ENCODE measurements around the gene CACNA1B.
A peak's percentile ranks its signal among the peaks of the same experiment; 100 is the strongest.
"Not testable (repeated sequence)": the region's sequence is repeated elsewhere in the genome, so short reads cannot be mapped to it uniquely, and the experiment has no call there.

Gene CACNA1B

DNA sequence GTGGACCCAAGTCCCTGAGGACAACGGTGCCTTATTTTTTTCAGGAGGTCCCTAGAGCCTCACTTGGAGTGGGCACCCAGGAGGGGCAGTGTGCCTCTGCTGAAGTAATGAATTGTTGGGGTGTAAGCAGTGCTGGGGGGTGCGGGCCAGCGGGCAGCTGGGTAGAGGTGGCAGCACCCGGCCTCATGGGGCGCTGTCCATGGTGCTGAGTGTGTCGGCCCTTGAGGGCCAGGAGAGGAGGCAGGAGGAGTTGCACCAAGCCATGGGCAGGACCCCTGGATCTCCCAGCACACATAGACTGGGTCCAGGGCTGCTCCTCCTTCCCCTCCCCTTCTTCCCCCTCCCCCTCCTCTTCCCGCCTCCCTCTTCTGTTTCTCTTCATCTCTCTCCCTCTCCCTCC lies 7.0 kb downstream of the CACNA1B start:
- not testable (repeated sequence) for FAIRE-seq; DNase-seq (ENCODE audit: insufficient read length, low spot score)

GRCh38 chr9:137885121-137885520 lies 7.5 kb downstream of the CACNA1B start:
- DNase-seq (ENCODE audit: insufficient read length, low spot score); FAIRE-seq: not testable (repeated sequence)

DNA sequence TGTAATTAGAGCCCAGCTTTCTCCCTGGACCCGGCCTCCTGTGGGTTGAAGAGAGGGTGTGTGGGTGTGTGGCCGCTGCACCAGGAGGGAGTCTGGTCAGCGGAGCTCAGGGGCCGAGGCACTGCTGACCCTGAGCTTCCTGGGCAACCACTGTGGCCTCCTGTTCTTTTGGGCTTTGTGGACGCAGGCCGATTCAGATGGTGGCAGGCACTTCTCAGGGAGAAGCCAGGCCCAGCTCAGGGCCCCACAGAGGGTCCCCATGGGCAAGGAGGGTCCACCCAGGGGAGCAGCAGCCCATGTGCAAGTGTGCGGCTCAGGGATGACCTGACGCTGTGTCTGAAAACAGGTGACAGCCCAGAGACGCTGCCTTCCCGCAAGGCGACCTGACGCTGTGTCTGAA lies 11.0 kb downstream of the CACNA1B start:
- FAIRE-seq; DNase-seq (ENCODE audit: insufficient read length, low spot score): not testable (repeated sequence)

DNA sequence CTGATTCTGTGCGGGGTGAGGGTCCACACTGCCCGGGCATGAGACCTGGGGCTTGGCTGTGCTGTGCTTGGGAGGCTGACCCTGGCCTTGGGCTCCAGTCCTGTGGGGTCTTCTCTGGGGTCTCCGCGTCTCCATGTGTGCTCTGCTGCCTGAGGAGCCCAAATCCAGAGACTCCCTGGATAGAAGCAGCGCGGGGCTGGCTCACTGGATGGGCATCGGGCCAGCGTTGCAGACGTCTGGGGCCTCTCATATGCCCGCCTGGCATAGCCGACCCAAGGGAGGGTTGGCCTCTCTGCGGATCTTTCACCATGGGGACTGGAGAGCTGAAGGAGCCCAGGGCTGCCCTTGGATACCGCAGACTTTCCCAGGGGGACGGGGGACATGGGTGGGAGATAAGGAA lies 12.4 kb downstream of the CACNA1B start:
- DNase-seq (ENCODE audit: insufficient read length, low spot score); FAIRE-seq: not testable (repeated sequence)

DNA sequence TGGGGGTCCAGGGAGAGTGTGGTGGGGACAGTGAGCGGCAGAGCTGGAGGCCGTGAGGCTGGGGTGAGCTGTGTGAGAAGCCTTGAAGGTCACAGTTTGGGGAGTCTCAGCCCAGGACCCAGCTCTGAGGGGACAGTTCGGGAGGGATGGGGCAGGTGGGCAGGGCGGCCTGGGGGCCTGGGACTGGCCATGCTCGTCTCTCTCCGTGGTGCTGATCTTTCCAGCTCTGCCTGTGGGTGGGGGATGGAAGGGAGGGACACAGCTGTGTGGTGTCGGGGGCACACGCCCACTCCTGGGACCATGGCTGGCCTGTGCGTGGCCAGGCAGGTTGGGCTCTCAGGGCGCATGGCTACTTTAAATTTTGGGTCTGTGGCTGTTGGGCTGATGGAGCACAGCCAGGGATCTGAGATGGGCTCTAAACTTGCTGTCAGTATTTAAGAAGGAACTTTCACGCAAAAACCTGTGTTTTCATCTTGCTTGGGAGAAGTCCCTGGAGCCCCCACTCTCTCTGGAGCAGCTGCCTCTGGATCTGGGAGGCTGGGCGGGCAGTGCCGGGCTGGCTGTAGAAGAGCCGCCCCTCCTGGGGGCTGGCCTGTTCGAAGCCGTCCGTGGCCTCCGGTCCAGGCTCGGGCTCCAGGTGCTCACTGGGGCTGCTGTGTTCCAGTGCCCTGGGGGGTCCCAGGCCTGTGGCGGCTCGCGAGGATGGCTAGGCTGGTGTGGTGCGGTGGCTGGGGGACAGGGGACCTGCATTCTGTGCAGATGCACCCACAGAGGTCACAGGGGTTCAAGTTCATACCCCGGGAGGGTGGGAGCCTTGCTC lies 13.4 kb downstream of the CACNA1B start:
- peak; percentile 31 for FAIRE-seq
- DNase-seq (ENCODE audit: insufficient read length, low spot score), result not testable (repeated sequence)

DNA sequence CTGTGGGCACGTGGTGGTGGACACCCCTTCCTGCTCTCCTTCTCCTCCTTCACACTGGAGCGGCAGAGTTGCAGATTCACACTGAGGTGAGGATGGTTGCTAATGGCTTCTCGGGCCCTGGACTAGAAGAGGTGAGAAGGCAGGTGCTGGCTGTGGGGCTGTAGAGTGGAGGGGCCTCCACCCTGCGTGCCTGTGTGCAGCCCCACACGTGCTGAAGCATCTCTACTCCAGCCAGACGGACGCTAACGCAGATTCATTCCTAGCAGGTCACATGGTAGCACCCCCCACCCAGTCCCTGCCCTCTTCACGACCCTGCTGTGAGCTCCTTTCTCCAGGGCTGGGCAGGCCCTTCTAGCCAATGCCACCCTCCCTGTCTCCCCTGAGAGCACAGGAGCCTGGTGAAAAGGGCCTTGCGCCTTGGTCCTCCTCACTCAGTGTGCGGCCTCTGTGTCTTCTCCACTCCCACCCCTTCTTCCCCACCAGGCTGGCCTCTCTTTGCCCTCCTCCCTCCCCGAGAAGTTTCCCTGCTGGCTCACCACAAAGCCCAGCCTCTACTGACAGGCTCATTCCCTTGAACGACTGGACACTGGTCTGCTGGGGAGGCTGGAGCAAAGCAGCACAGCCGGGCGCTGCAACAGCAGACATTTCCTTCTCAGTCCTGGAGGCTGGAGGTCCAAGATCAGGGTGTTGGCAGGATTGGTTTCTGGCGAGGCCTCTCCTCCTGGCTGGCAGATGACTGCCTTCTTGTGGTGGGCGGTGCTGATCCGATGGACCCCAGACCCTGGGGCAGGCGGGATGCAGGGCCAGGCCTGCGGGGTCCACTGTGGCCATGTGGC lies 14.2 kb downstream of the CACNA1B start:
- no peak for FAIRE-seq
- DNase-seq (ENCODE audit: insufficient read length, low spot score), result no peak

GRCh38 chr9:137892424-137893191 lies 15.0 kb downstream of the CACNA1B start:
- DNase-seq (ENCODE audit: insufficient read length, low spot score) (no peak), FAIRE-seq (no peak)

- FAIRE-seq (no peak), DNase-seq (ENCODE audit: insufficient read length, low spot score) (no peak)
Observed at GRCh38 chr9:137893670-137894069, 16.1 kb downstream of the CACNA1B start.

DNA sequence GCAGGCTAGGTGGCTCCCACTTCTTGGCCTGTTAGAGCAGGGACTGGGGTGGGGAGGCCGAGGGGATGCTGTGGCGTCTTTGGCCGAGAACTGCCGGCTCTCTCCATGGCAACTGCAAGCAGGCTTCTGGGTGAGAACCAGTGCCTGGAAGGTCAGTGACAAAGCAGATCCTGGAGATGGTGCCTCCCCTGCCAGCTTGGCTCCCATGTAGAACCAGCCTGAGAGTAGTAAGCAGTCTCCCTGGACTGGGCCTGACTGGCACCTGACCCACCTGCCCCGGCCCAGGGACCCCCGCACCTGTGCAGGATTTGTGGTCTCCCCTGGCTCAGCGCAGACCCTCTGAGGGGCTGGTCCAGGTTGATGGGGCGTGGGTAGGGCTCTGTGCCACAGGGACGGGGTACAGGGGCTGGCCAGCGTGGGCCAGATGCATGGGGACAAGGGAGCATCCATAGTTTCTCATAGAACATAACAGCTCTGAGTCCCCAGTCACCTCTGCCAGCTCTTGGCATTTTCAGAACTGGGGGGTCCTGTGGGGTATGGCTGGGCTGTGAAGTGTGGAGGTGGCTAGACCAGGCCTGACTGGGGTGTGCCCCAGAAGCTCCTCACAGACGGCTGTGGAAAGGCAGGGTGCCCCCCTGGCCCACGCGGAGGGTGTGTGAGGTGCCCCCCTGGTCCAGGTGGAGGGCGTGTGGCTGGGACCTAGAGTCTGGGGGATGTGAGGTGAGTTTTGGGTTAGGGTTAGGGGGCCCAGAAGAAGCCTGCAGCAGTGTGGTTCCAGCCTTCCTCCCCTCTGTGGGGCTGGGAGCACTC lies 22.2 kb downstream of the CACNA1B start:
- no peak for FAIRE-seq
- no peak for DNase-seq (ENCODE audit: insufficient read length, low spot score)

- no peak for DNase-seq (ENCODE audit: insufficient read length, low spot score)
Observed at GRCh38 chr9:137900584-137901310, 23.2 kb downstream of the CACNA1B start.

GRCh38 chr9:137902646-137903045 lies 25.1 kb downstream of the CACNA1B start:
- DNase-seq (ENCODE audit: insufficient read length, low spot score) (no peak), FAIRE-seq (no peak)

More at GRCh38 chr9:137900584-137901310, 23.2 kb downstream of the CACNA1B start:
- no peak for FAIRE-seq

DNA sequence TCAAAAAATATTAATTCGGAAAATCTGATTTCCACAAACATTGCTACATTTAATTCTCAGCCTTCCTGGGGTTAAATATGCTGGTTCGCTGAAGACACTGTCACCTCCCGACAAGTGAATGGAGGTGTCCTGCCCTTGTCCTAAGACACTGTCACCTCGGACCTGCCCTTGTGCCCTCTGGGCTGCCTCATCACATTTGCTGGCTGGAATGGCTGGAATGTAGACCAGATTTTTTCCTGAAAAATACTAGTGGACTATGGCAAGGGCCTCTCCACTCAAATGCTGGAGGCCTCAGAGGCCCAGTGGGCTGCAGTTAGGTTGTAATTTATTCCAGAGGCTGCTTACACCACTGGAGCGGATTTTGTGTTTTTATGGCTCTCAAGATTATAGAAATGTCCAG lies 28.2 kb downstream of the CACNA1B start:
- FAIRE-seq (no peak), DNase-seq (ENCODE audit: insufficient read length, low spot score) (no peak)

GRCh38 chr9:137907776-137908175 lies 30.2 kb downstream of the CACNA1B start:
- FAIRE-seq (no peak), DNase-seq (ENCODE audit: insufficient read length, low spot score) (no peak)

DNA sequence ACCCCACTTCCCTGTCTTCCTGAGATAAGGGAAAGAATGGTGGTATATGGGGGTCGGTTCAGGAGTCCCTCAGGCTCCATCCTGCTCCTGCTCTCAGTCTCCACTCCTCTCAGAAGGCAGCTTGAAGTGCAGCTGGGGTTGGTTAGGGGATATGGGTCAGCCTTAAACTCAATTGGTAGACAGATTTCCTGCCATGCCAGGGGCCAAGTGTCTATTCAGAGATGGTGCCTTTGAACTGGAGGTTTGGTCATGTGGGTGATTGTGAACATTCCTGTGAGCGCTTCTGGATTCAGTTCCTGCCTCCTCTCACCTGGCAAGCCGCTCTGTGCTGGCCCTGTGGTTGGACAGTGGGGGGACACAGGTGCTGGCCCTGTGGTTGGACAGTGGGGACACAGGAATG lies 35.1 kb downstream of the CACNA1B start:
- DNase-seq (ENCODE audit: insufficient read length, low spot score) (no peak), FAIRE-seq (no peak)

- DNase-seq (ENCODE audit: insufficient read length, low spot score) (no peak), FAIRE-seq (no peak)
Observed at GRCh38 chr9:137913132-137913531, 35.5 kb downstream of the CACNA1B start.

GRCh38 chr9:137913771-137914767 lies 36.5 kb downstream of the CACNA1B start:
- no peak for DNase-seq (ENCODE audit: insufficient read length, low spot score)
- FAIRE-seq, result no peak

DNA sequence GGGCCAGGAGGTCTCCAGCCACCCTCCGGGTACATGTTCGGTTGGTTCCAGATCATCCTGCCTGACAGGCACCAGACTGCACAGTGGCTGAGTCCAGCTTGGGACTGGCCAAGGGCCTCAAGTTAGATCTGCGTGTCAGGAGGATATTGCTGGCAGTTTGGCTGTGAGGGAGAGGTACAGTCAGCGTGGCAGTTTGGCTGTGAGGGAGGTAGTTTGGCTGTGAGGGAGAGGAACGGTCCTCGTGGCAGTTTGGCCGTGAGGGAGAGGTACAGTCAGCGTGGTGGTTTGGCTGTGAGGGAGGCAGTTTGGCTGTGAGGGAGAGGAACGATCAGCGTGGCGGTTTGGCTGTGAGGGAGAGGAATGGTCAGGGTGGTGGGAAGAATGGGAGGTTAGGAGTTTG lies 39.0 kb downstream of the CACNA1B start:
- DNase-seq (ENCODE audit: insufficient read length, low spot score) (no peak), FAIRE-seq (no peak)

DNA sequence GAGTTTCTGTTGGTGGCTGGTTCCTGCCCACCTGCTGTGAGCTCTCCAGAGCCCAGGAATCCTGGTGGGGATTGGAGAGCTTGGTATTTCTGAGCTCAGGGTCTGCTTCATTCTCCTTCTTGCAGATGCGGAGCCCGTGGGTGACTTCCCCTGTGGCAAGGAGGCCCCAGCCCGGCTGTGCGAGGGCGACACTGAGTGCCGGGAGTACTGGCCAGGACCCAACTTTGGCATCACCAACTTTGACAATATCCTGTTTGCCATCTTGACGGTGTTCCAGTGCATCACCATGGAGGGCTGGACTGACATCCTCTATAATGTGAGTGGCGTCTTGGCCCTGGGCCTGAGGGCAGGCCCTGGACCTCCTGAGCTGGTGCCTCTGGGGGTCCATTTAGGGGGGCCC lies 39.5 kb downstream of the CACNA1B start:
- FAIRE-seq (no peak), DNase-seq (ENCODE audit: insufficient read length, low spot score) (no peak)
